ENCODE measurements around the gene EXOC4.
"Not testable (repeated sequence)": the region's sequence is repeated elsewhere in the genome, so short reads cannot be mapped to it uniquely, and the experiment has no call there.

Gene EXOC4

DNA sequence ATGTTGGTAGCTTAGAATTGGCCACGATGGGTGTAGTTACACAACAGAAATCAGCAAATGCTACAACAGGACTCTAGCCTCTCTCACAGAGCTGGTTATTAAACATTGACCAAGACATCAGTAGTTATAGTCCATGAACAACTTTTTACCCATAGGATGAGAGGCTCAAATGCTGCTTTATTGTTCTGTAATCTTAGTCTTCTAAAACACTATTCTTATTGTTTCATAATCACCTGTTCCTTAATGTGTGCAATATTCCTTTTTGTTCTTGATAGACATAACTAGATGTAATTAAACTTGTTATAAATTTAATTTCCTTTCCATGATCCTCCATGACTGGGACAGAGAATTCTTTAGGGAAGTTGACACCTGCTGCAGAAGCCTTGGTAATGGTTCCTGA lies 356.9 kb downstream of the EXOC4 start:
- DNase-seq (ENCODE audit: extremely low read depth in 1 of 2, low read depth in 1 of 2), result no peak

GRCh38 chr7:133611955-133612354 lies 359.1 kb downstream of the EXOC4 start:
- no peak for DNase-seq (ENCODE audit: extremely low read depth in 1 of 2, low read depth in 1 of 2)

GRCh38 chr7:133613250-133613790 lies 360.4 kb downstream of the EXOC4 start:
- DNase-seq (ENCODE audit: extremely low read depth in 1 of 2, low read depth in 1 of 2), result no peak

- no peak for DNase-seq (ENCODE audit: extremely low read depth in 1 of 2, low read depth in 1 of 2)
Measured at GRCh38 chr7:133614251-133614650, 361.4 kb downstream of the EXOC4 start.

DNA sequence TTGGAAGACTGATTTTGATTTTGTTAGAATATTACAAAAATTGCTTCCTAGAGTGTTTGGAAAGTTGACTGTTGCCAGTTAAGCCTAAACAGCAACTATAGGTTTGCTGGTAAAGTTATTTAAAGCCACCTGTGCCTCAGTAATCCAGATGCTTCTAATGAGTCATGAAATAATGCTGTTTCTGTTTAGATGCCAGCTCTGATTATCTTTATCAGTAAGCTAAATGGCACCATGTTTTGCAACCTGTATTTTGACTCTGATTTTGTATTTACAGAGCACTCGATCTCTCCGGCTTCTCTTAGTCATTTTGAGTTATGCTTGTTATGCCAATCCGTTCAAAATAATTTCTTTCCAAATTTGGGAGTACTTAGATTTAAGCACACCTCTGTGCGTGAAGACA lies 366.1 kb downstream of the EXOC4 start:
- DNase-seq (ENCODE audit: extremely low read depth in 1 of 2, low read depth in 1 of 2), result no peak

DNA sequence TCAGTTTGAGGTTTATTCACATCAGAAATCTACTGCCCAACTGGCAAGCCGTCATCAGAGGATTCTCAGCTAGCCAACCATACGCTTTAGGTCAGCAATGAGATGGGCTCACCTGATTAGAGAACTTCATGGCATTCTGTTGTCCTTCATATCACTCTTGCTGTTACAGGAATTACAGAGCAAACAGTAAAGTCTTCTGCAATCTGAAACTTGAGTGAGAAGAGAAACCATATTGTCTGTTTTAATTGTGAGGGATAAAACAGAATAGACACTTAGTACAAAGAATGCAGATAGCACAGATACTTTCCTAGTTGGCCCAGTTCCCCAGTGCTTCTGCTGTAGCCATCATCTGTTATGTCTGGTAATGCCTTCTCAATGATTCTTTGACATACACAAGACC lies 366.6 kb downstream of the EXOC4 start:
- DNase-seq (ENCODE audit: extremely low read depth in 1 of 2, low read depth in 1 of 2), result no peak

DNA sequence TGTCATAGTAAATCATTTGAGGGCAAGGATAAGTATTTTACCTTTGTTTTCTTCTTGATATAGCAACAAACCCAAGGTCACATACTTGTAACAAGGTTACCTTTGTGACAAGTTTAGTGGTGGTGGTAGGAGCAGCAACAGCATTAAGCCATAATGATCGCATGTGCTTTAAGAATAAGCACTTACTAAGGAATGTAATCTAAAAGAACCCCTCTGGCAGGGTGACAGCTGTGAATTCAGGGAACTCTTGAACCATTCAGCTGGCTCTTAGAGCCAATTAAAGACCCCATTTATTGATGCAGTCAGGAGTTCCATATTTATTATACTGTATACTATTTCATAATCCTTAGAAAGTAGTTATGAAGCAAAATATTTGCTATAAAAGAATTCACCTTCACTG lies 370.8 kb downstream of the EXOC4 start:
- no peak for DNase-seq (ENCODE audit: extremely low read depth in 1 of 2, low read depth in 1 of 2)

DNA sequence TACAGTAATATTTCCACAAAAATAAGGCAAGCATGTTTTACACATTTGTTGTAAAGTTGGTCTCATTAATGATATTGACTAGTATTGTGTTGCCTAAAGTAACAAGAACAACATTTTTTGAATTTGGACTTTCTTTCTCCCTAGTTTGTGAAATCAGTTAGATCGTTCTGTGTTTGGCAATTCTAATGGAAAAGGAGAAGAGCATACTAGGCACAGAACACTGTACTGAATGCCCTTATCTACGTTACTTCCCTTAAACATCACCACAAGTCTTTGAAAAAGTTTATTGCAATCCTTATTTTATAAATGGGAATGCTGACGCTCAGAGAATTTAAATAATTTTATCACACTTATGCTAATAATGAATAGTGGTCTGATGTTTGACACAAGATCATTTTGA lies 372.2 kb downstream of the EXOC4 start:
- no peak for DNase-seq (ENCODE audit: extremely low read depth in 1 of 2, low read depth in 1 of 2)

DNA sequence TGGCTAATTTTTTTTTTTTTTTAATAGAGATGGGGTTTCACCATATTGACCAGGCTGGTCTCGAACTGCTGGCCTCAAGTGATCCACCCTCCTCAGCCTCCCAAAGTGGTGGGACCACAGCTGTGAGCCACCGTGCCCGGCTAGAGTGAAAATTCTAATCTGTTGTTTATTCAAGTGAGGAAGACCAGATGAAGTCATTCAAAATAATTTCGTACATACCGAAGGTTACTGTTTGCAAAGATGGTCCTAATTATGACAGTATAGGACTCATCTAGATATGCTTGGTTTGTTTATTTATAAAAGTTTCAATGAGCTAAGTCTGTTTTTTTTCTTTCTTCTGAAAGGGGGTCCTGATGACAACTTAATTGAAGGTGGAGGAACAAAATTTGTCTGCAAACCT lies 376.8 kb downstream of the EXOC4 start:
- DNase-seq (ENCODE audit: extremely low read depth in 1 of 2, low read depth in 1 of 2), result no peak

DNA sequence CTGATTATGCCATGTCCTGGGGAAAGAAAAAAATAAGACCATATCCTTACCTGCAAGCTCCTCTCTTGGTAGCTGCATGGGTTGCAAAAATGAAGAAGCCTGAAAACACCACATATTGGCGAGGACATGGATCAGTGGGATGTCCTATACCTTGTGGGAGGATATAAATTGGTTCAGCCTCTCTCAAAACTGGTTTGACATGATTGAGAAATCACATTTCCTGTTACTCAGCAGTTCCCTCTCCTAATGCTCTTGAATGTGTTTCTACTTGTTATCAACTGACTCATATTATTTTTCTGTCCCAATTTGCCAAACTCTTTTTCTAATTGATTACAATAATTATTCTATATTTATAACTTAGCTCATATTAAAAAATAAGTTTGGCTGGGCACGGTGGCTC lies 380.2 kb downstream of the EXOC4 start:
- DNase-seq (ENCODE audit: extremely low read depth in 1 of 2, low read depth in 1 of 2), result no peak

DNA sequence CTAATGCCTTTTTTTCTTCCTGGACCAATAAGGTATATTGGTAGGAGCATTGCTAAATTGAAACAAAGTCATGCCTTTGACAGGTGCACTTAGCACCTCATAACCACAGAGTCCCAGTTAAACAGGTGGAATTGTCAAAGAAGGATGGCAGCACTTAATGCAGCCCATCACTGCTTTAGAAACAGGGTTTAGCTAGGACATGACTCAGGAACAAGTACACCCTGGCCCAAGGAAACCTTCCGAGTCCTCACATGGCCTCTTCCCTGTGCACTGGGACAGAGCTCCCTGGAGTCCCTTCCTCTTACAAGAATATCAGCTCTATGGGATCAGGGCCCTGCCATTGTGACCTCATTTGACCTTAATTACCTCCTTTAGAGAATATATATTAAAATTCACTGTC lies 382.7 kb downstream of the EXOC4 start:
- no peak for DNase-seq (ENCODE audit: extremely low read depth in 1 of 2, low read depth in 1 of 2)

DNA sequence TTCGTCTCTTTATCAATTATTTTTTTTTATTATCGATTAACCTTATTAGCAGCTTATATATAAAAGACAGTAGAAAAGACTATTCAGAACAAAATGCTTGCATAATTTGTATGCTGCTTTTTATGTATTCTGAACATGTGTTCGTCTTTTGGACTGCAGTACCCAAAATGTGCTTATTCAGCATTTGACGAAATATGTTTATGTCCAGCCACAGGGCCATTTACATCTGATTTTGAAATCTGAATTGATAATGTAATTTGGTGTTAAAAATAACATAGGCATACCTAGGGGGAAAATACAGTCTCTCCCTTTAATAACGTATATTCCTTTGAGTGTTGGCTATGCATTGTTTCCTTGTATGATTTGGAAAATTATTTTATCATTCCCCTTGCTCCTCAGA lies 386.0 kb downstream of the EXOC4 start:
- no peak for DNase-seq (ENCODE audit: extremely low read depth in 1 of 2, low read depth in 1 of 2)

DNA sequence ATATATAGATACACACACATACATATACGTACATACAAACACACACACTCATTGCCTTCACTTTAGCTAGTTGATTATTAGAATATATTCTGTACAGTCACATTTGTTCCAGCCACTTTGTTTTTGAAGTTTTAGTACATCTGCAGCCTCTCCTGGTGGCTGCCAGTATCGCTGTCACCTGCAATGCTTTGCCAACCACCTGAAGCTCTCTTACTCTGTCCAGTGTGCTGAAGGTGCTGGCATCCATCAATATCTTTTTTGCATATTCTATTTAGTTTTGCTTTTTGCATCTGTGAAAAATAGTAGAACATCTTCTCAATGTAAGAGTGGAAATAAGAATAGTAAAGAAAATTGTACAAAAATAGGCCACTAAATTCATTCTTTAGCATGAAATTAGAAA lies 388.6 kb downstream of the EXOC4 start:
- no peak for DNase-seq (ENCODE audit: extremely low read depth in 1 of 2, low read depth in 1 of 2)

DNA sequence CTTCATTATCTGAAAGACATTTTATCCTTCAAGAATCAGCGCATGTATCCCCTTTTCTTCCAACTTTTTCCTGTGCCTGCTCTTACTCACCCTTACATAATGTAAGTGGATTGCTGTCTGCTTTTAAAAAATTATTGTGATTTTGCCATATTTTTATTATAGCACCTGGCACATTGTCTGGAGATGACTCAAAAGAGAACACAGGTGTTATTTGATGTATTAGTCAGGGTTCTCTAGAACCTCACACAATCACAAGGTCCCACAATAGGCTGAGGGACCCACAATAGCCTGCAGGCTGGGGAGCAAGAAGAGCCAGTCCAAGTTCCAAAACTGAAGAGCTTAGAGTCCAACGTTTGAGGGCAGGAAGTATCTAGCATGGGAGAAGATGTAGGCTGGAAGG lies 390.0 kb downstream of the EXOC4 start:
- no peak for DNase-seq (ENCODE audit: extremely low read depth in 1 of 2, low read depth in 1 of 2)

GRCh38 chr7:133643652-133644051 lies 390.8 kb downstream of the EXOC4 start:
- DNase-seq (ENCODE audit: extremely low read depth in 1 of 2, low read depth in 1 of 2), result not testable (repeated sequence)

DNA sequence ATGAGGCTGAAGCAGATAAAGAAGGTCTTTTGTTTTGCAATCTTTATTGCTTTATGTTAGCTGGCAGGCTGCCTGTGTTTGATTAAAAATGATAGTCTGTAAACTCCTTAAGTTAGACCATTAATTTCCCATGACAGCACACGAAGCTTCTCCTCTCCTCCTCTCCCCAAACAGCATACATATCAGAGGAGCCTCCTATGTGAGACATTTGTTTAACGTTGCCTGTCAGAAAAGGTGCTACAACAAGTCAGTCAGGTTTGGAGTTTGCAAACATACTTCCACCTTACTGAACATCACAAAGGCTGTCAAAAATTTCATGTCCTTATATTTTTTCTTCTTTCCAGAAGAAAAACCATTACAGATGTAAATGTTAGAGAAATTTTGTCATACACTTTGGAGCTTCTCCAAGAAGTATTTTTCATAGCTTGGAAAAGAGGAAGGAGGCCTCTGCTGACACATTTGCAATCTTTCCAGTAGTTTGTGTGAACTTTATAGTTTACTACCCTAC lies 393.1 kb downstream of the EXOC4 start:
- DNase-seq (ENCODE audit: extremely low read depth in 1 of 2, low read depth in 1 of 2), result no peak

- DNase-seq (ENCODE audit: extremely low read depth in 1 of 2, low read depth in 1 of 2), result no peak
Measured at GRCh38 chr7:133646472-133647315, 393.8 kb downstream of the EXOC4 start.

DNA sequence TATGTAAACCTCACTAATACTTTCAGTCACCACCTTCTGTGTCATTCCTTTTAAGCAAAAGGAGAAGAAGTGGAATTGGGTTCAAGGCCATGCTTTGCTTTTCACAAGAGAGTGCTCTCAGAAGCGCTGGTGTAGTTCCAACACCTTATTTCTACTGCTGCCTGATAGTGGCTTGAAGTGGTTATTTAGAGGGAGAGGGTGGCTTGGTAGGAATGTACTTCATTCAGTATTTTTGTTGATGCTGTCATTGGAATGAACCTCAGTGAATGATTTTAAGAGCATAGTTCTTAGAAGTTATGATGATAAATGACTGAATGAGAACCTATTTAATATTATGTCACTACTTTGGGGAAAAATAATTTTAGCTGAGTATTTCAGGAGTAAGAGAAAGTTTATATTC lies 396.7 kb downstream of the EXOC4 start:
- DNase-seq (ENCODE audit: extremely low read depth in 1 of 2, low read depth in 1 of 2), result no peak

DNA sequence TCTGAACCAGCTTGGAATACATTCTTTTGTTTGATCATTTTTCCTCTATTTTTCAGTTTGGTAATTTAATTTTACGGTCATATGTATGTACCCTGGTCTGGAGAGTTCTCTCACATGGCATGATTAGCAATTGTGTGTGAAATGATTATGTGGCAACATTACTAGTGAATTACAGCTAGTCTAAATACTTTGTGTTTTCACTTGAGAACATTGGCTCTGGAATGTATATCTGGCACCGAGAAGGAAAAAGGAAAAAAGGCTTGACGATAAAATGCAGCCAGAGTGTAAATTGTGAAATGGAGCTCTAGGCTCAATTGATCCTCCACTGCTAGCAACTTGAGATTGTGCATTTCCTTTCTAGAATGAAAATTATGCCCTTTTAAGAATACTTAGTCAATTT lies 397.2 kb downstream of the EXOC4 start:
- DNase-seq (ENCODE audit: extremely low read depth in 1 of 2, low read depth in 1 of 2), result no peak

DNA sequence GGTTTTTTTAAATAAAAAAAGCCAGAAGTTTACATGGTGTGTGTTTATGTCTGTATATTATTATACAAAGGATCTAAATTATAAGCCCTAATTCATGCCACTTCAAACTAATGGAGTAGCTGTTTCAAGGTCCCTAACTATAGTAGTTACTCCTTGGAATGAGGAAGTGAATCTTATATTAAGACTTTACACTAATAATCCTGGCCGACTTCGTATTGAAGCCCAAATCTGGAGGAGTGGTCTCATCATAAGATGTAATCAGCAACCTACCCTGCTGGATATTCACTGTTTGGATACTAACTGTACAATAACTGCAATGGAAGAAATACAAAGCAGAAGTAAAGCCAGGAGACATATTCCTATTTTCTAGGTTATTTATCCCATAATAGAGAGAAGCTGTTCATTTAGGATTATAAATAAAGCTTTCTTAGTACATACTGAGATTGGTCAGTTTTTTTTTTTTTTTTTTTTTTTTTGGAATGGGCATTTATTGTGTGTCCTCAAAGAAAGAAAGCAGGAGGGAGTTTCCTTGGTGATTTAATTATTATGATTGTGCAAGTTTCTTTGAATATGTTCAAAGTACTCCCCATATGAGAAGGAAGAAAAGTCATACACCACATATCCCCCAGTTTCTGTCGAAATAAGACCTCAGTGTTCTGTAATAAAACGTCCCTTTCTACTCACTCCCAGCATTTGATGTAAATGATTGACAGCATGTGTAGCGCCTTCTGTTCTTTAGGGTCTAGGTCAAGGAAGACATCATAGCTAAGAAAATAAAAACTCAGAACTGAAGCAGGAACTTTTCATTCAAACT lies 397.8 kb downstream of the EXOC4 start:
- no peak for DNase-seq (ENCODE audit: extremely low read depth in 1 of 2, low read depth in 1 of 2)

- no peak for DNase-seq (ENCODE audit: extremely low read depth in 1 of 2, low read depth in 1 of 2)
Measured at GRCh38 chr7:133652547-133652946, 399.7 kb downstream of the EXOC4 start.

DNA sequence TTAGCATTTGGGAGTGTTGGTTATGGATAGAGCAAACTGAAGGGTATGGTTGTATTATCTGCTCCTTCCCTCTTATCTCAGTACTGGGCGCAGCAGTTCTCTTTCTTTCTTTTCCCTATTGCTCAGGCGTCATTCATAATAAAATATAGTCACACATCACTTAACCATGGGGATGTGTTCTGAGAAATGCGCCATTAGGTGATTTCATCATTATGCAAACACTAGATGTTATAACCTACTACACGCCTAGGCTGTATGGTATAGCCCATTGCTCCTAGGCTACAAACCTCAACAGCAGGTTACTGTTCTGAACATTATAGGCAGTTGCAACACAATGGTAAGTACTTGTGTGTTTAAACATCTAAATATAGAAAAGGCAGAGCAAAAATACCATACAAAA lies 401.7 kb downstream of the EXOC4 start:
- no peak for DNase-seq (ENCODE audit: extremely low read depth in 1 of 2, low read depth in 1 of 2)
